ENCODE data around the gene EGFLAM.
A peak's percentile ranks its signal among the peaks of the same experiment; 100 is the strongest.

The EGFLAM gene

GRCh38 chr5:38423276-38424147 is 165.2 kb downstream of the EGFLAM start:
- no peak for DNase-seq

- DNase-seq: no peak
These were observed 166.0 kb downstream of the EGFLAM start for GRCh38 chr5:38424148-38425060.

GRCh38 chr5:38426490-38426889 is 168.1 kb downstream of the EGFLAM start:
- no peak for DNase-seq

- no peak for DNase-seq
These were observed 168.9 kb downstream of the EGFLAM start for GRCh38 chr5:38426986-38427950.

GRCh38 chr5:38431242-38431853 is 173.0 kb downstream of the EGFLAM start:
- DNase-seq: no peak

- DNase-seq: no peak
These were observed 175.0 kb downstream of the EGFLAM start for GRCh38 chr5:38433160-38433861.

GRCh38 chr5:38434966-38435705 is 176.8 kb downstream of the EGFLAM start:
- DNase-seq: no peak

- no peak for DNase-seq
These were observed 180.4 kb downstream of the EGFLAM start for GRCh38 chr5:38438757-38439156.

GRCh38 chr5:38441453-38442246 is 183.3 kb downstream of the EGFLAM start:
- peak; percentile 91 for DNase-seq

- DNase-seq: no peak
These were observed 183.9 kb downstream of the EGFLAM start for GRCh38 chr5:38442247-38442573.

- no peak for DNase-seq
These were observed 185.0 kb downstream of the EGFLAM start for GRCh38 chr5:38443390-38443789.

GRCh38 chr5:38445374-38446028 is 187.1 kb downstream of the EGFLAM start:
- no peak for DNase-seq

GRCh38 chr5:38446029-38446522 is 187.7 kb downstream of the EGFLAM start:
- no peak for DNase-seq

GRCh38 chr5:38447056-38447455 is 188.7 kb downstream of the EGFLAM start:
- DNase-seq: no peak

GRCh38 chr5:38447786-38448185 is 189.4 kb downstream of the EGFLAM start:
- no peak for DNase-seq

- DNase-seq: no peak
These were observed 190.4 kb downstream of the EGFLAM start for GRCh38 chr5:38448568-38449350.

- no peak for DNase-seq
These were observed 192.3 kb downstream of the EGFLAM start for GRCh38 chr5:38450627-38451026.

- no peak for DNase-seq
These were observed 192.8 kb downstream of the EGFLAM start for GRCh38 chr5:38451074-38451725.

Measured in activated effector memory CD4-positive, alpha-beta T cell treated with anti-CD3 and anti-CD28 coated beads, Interleukin-2, amount 50 U/mL, for 16 hours (primary cell).